CD14-positive monocyte (primary cell): Measurements from ENCODE around the gene HK1. TPM values are rescaled to one million over a fixed set of nuclear protein-coding genes. Genes with fewer than 3 reads are reported as not detected.

Experiments
- DNase-seq, 3 donors: peaks; one replicate each; pipeline ENCODE4 v3.0.0-alpha.2; 2011 to 2022
- H2AFZ ChIP-seq: 2 replicates; pipeline ENCODE4 v1.6.0; 2012; ENCODE audit warnings: mild to moderate bottlenecking, low read depth, low read length, inconsistent platforms; ENCODE audit not compliant: insufficient read depth, poor library complexity, severe bottlenecking
- H3K27ac ChIP-seq, 2 donors: 1 replicate in 1 of 2; 2 replicates in 1 of 2; pipeline ENCODE4 v1.5.1; 2012 to 2013; ENCODE audit warnings: low read length in 2 of 2, control low read depth in 1 of 2, inconsistent platforms in 1 of 2, low read depth in 1 of 2, mild to moderate bottlenecking in 1 of 2
- H3K27me3 ChIP-seq, 2 donors: one replicate each; pipeline versions ENCODE4 v1.6.0 to v1.6.1; 2011 to 2013; ENCODE audit warnings: low read length in 2 of 2; ENCODE audit not compliant: control insufficient read depth in 2 of 2, insufficient read depth in 2 of 2
- H3K36me3 ChIP-seq, 2 donors: replicated peaks in 1 of 2; 1 replicate in 1 of 2; 2 replicates in 1 of 2; pipeline versions ENCODE4 v1.5.1 to v1.6.1; 2012 to 2013; ENCODE audit warnings: low read length in 2 of 2, control low read depth in 1 of 2, inconsistent platforms in 1 of 2, mild to moderate bottlenecking in 1 of 2; ENCODE audit not compliant: insufficient read depth in 2 of 2, control insufficient read depth in 1 of 2
- H3K4me1 ChIP-seq, 2 donors: 1 replicate in 1 of 2; 2 replicates in 1 of 2; pipeline versions ENCODE4 v1.5.1 to v1.6.1; 2012 to 2013; ENCODE audit warnings: low read length in 2 of 2, control low read depth in 1 of 2, inconsistent platforms in 1 of 2, mild to moderate bottlenecking in 1 of 2, moderate library complexity in 1 of 2; ENCODE audit not compliant: insufficient read depth in 2 of 2, control insufficient read depth in 1 of 2
- H3K4me2 ChIP-seq: replicated peaks from 2 replicates; pipeline ENCODE3; 2012; ENCODE audit warnings: low read length, moderate library complexity, mild to moderate bottlenecking; ENCODE audit not compliant: poor library complexity, severe bottlenecking; ENCODE audit errors: extremely low read depth
- H3K4me3 ChIP-seq, 3 experiments: fragments of 200-600 bp in 1 of 3; sonication (generic) in 1 of 3; replicated peaks in 1 of 3; 1 replicate in 2 of 3; 2 replicates in 1 of 3; pipeline ENCODE4 v1.5.1; 2011 to 2013; ENCODE audit warnings: low read length in 3 of 3, mild to moderate bottlenecking in 3 of 3, control low read depth in 2 of 3, low read depth in 2 of 3, inconsistent platforms in 1 of 3, moderate library complexity in 1 of 3
- H3K79me2 ChIP-seq: 2 replicates; pipeline ENCODE4 v1.6.0; 2012; ENCODE audit warnings: mild to moderate bottlenecking, control low read depth, inconsistent platforms, low read length, moderate library complexity; ENCODE audit not compliant: insufficient read depth
- H3K9ac ChIP-seq: 2 replicates; pipeline ENCODE4 v1.6.0; 2017; ENCODE audit warnings: low read length, mild to moderate bottlenecking; ENCODE audit not compliant: insufficient read depth, poor library complexity, severe bottlenecking
- H3K9me3 ChIP-seq, 2 donors: replicated peaks in 1 of 2; 1 replicate in 1 of 2; 2 replicates in 1 of 2; pipeline versions ENCODE4 v1.5.1 to v1.6.1; 2012 to 2013; ENCODE audit warnings: low read length in 2 of 2, control low read depth in 1 of 2; ENCODE audit not compliant: control insufficient read depth in 1 of 2, insufficient read depth in 1 of 2
- H4K20me1 ChIP-seq: 2 replicates; pipeline ENCODE4 v1.6.0; 2012; ENCODE audit warnings: mild to moderate bottlenecking, low read length, control low read depth, moderate library complexity; ENCODE audit not compliant: insufficient read depth
- H3K27ac Mint-ChIP-seq, 7 donors: one replicate each; pipeline ENCODE4 v1.8.0; 2020; ENCODE audit warnings: mild to moderate bottlenecking in 7 of 7, mixed read lengths in 7 of 7, moderate library complexity in 6 of 7, inconsistent platforms in 2 of 7
- H3K27me3 Mint-ChIP-seq, 3 donors: one replicate each; pipeline ENCODE4 v1.8.0; 2021 to 2022; ENCODE audit warnings: low read depth in 3 of 3, mild to moderate bottlenecking in 3 of 3, mixed read lengths in 3 of 3, moderate library complexity in 3 of 3, inconsistent platforms in 1 of 3
- H3K36me3 Mint-ChIP-seq, 2 donors: one replicate each; pipeline ENCODE4 v1.8.0; 2020; ENCODE audit warnings: mixed read lengths in 2 of 2, inconsistent platforms in 1 of 2, mild to moderate bottlenecking in 1 of 2
- H3K4me1 Mint-ChIP-seq: one replicate; pipeline ENCODE4 v1.8.0; 2020; ENCODE audit warnings: mild to moderate bottlenecking, mixed read lengths
- H3K4me3 Mint-ChIP-seq, 2 donors: one replicate each; pipeline ENCODE4 v1.8.0; 2020; ENCODE audit warnings: mild to moderate bottlenecking in 2 of 2, mixed read lengths in 2 of 2, moderate library complexity in 1 of 2
- H3K9me3 Mint-ChIP-seq, 7 donors: one replicate each; pipeline ENCODE4 v1.8.0; 2020 to 2022; ENCODE audit warnings: mixed read lengths in 7 of 7, mild to moderate bottlenecking in 6 of 7, moderate library complexity in 6 of 7, inconsistent platforms in 2 of 7
- CTCF ChIP-seq: fragments of 200-600 bp; IDR thresholded peaks from one replicate; pipeline ENCODE4 v1.8.0; 2022; ENCODE audit warnings: antibody characterized with exemption, mild to moderate bottlenecking
- WGBS: methylation state at CpG from one replicate; pipeline ENCODE4 v1.1.5; 2013; ENCODE audit warnings: missing lambda C conversion rate; ENCODE audit not compliant: insufficient coverage; 5-methylcytosine and 5-hydroxymethylcytosine counted together
- intact Hi-C, 2 donors: fragments of 100-400 bp; cut with micrococcal nuclease; formaldehyde crosslinking; loops; one replicate each; pipeline versions ENCODE4 v1.15.0 to v1.15.1; 2023
- polyA plus RNA-seq, 3 donors: library from polyadenylated mRNA; depleted of rRNA in 1 of 3; unstranded in 2 of 3; stranded (reverse) in 1 of 3; fragments of 300-500 nt in 2 of 3; fragments of >200 nt in 1 of 3; fragmentation: Illumina TruSeq in 2 of 3; gene quantifications; 1 replicate in 2 of 3; 2 replicates in 1 of 3; pipeline ENCODE4 v1.2.3, GENCODE V29; 2012 to 2021

Gene HK1
- polyA plus RNA-seq, 3 donors = 57.9 to 146 (median 125) TPM

- H2AFZ ChIP-seq = no peak overlapping the region
- intact Hi-C loops = no loop called here
- Mint-ChIP-seq H3K36me3 (peaks cover 58 to 62% of the 10 kb centered on the region in 2 donors), H3K27ac (no peak overlapping the region), H3K4me3 (no peak overlapping the region), H3K4me1 (peaks cover 17% of the 10 kb centered on the region), H3K9me3 (peaks cover 0 to 2% (median 0%) of the 10 kb centered on the region in 7 donors), H3K27me3 (peaks cover 0 to 8% (median 2%) of the 10 kb centered on the region in 3 donors)
- no peak for DNase-seq
- H3K36me3 ChIP-seq = peaks cover 50 to 71% of the 10 kb centered on the region in 2 donors
- H3K9me3 ChIP-seq = no peaks in the 10 kb centered on the region
- TF ChIP-seq CTCF = no peak
- H3K27ac ChIP-seq = no peak overlapping the region
- no peak overlapping the region for H3K9ac ChIP-seq
- H4K20me1 ChIP-seq = peaks cover 45% of the 10 kb centered on the region
- H3K27me3 ChIP-seq = no peaks in the 10 kb centered on the region
- H3K4me1 ChIP-seq = peaks cover 10 to 12% of the 10 kb centered on the region in 2 donors
- H3K4me3 ChIP-seq = no peak overlapping the region
- 60% methylated on average over 1 of the region's 3 CpGs for WGBS
- no peaks in the 10 kb centered on the region for H3K79me2 ChIP-seq
- H3K4me2 ChIP-seq = no peak overlapping the region
Measured at GRCh38 chr10:69403519-69403918, 125.2 kb downstream of the HK1 start.

GRCh38 chr10:69404786-69405185 is 126.5 kb downstream of the HK1 start:
- peaks cover 16 to 20% of the 10 kb centered on the region in 2 donors for H3K4me1 ChIP-seq
- H2AFZ ChIP-seq = no peak overlapping the region
- Mint-ChIP-seq H3K4me1 (peaks cover 20% of the 10 kb centered on the region), H3K27me3 (peaks cover 0 to 8% (median 2%) of the 10 kb centered on the region in 3 donors), H3K27ac (no peak overlapping the region), H3K9me3 (peaks cover 0 to 2% (median 0%) of the 10 kb centered on the region in 7 donors), H3K36me3 (peaks cover 45 to 50% of the 10 kb centered on the region in 2 donors), H3K4me3 (no peak overlapping the region)
- intact Hi-C loops = loop anchor here (5.0 kb wide), 1 partner anchor 103 kb away; no protein-coding TSS in a partner anchor
- H3K4me2 ChIP-seq = no peak overlapping the region
- H3K9ac ChIP-seq = no peak overlapping the region
- H3K36me3 ChIP-seq = peaks cover 38 to 59% of the 10 kb centered on the region in 2 donors
- peaks cover 33% of the 10 kb centered on the region for H4K20me1 ChIP-seq
- no peak for DNase-seq
- 95% methylated on average over 6 of the region's 10 CpGs for WGBS
- no peak overlapping the region for H3K4me3 ChIP-seq
- H3K9me3 ChIP-seq = no peaks in the 10 kb centered on the region
- no peak for TF ChIP-seq CTCF
- no peaks in the 10 kb centered on the region for H3K27me3 ChIP-seq
- no peaks in the 10 kb centered on the region for H3K79me2 ChIP-seq
- no peak overlapping the region for H3K27ac ChIP-seq
